ENCODE results near the gene B3GALT5. TPM values are rescaled to one million over a fixed set of nuclear protein-coding genes. Genes with fewer than 3 reads are reported as not detected.

The B3GALT5 gene
- total and polyA plus RNA-seq, 8 donors = 0.12 to 8.3 (median 2.7) TPM; not detected in 1

DNA sequence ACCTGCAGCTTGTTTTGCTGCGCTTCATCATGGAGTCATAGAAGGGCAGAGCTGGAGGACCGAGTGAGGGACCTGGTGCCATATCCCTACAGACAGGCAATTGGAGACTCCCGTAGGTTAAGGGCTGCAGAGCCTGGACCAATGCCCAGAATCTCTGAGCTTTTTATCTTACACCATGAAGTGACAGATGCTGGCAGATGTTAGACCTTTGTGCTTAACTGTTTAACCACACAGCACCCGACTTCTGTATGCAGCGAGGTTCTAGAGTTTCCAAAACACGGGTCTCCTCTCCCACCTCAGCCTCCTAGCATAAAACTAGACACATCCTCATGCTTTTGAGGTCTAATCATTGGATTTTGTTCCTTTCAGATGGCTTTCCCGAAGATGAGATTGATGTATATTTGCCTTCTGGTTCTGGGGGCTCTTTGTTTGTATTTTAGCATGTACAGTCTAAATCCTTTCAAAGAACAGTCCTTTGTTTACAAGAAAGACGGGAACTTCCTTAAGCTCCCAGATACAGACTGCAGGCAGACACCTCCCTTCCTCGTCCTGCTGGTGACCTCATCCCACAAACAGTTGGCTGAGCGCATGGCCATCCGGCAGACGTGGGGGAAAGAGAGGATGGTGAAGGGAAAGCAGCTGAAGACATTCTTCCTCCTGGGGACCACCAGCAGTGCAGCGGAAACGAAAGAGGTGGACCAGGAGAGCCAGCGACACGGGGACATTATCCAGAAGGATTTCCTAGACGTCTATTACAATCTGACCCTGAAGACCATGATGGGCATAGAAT, 47.6 kb downstream of the B3GALT5 start:
- WGBS, 5 donors = 13 to 27% (median 19%) methylated on average over 17 of the region's 17 CpGs
- Histone ChIP-seq H3K27me3 (no peaks in the 10 kb centered on the region), H3K27ac (peak overlapping the region in 2 of 5 donors; percentile 7 to 72), H3K4me1 (peaks cover 0 to 18% (median 12%) of the 10 kb centered on the region in 4 donors), H3K4me3 (peak overlapping the region in 1 of 4 donors; percentile 0), H3K36me3 (no peaks in the 10 kb centered on the region), H3K9me3 (no peaks in the 10 kb centered on the region)
- TF ChIP-seq POLR2A (IDR thresholded peaks at IDR 0.05) (no peak), POLR2AphosphoS5 (IDR thresholded peaks at IDR 0.05) (peak in 1 of 3 donors; percentile 57), EP300 (IDR thresholded peaks at IDR 0.05) (no peak)
- TF ChIP-seq, protein P1, sequence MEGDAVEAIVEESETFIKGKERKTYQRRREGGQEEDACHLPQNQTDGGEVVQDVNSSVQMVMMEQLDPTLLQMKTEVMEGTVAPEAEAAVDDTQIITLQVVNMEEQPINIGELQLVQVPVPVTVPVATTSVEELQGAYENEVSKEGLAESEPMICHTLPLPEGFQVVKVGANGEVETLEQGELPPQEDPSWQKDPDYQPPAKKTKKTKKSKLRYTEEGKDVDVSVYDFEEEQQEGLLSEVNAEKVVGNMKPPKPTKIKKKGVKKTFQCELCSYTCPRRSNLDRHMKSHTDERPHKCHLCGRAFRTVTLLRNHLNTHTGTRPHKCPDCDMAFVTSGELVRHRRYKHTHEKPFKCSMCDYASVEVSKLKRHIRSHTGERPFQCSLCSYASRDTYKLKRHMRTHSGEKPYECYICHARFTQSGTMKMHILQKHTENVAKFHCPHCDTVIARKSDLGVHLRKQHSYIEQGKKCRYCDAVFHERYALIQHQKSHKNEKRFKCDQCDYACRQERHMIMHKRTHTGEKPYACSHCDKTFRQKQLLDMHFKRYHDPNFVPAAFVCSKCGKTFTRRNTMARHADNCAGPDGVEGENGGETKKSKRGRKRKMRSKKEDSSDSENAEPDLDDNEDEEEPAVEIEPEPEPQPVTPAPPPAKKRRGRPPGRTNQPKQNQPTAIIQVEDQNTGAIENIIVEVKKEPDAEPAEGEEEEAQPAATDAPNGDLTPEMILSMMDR (IDR thresholded peaks at IDR 0.05) = no peak
- intact Hi-C loops (cut with DNase I; ENCODE audit: low total_unique reads) = no loop called here
- DNase-seq = peak in 1 of 2 donors; percentile 92

DNA sequence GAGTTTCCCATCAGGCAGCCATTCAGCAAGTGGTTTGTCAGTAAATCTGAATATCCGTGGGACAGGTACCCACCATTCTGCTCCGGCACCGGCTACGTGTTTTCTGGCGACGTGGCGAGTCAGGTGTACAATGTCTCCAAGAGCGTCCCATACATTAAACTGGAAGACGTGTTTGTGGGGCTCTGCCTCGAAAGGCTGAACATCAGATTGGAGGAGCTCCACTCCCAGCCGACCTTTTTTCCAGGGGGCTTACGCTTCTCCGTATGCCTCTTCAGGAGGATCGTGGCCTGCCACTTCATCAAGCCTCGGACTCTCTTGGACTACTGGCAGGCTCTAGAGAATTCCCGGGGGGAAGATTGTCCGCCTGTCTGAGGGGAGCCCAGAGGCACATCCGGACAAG, 48.4 kb downstream of the B3GALT5 start:
- Histone ChIP-seq H3K9me3 (no peaks in the 10 kb centered on the region), H3K36me3 (no peaks in the 10 kb centered on the region), H3K27me3 (no peaks in the 10 kb centered on the region), H3K4me1 (peaks cover 0 to 18% (median 12%) of the 10 kb centered on the region in 4 donors), H3K27ac (peak overlapping the region in 1 of 5 donors; percentile 72), H3K4me3 (no peak overlapping the region)
- no peak for DNase-seq
- intact Hi-C loops (cut with DNase I; ENCODE audit: low total_unique reads) = no loop called here
- 92 to 97% (median 96%) methylated on average over 18 of the region's 18 CpGs for WGBS, 5 donors
- no peak for TF ChIP-seq POLR2AphosphoS5 (IDR thresholded peaks at IDR 0.05)
- no peak for TF ChIP-seq EP300 (IDR thresholded peaks at IDR 0.05)
- TF ChIP-seq, protein P1 (IDR thresholded peaks at IDR 0.05) = no peak
- TF ChIP-seq POLR2A (IDR thresholded peaks at IDR 0.05) = no peak

DNA sequence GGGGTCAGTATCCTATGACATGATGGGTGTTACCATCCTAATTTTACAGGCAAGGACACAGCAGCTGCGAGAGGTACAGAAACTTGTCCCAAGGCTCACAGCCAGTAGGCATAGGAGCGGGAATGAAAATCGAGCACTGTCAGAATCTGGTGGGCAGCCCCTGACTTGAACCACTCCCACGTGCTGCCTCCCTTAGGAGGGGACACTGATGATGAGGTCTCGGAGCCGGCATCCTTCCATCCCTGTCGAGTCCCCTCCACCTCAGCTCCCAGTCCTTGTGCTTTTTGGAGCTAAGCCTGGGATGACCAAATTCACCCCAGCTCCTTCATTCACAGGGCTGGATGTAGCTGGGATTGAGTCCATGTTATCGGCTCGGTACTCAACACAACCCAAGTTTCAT, 49.0 kb downstream of the B3GALT5 start:
- Histone ChIP-seq H3K36me3 (no peaks in the 10 kb centered on the region), H3K4me1 (peaks cover 0 to 22% (median 12%) of the 10 kb centered on the region in 4 donors), H3K9me3 (no peaks in the 10 kb centered on the region), H3K27me3 (no peaks in the 10 kb centered on the region), H3K27ac (no peak overlapping the region), H3K4me3 (no peak overlapping the region)
- TF ChIP-seq, protein P1 (IDR thresholded peaks at IDR 0.05) = no peak
- TF ChIP-seq POLR2AphosphoS5 (IDR thresholded peaks at IDR 0.05) (no peak), POLR2A (IDR thresholded peaks at IDR 0.05) (no peak), EP300 (IDR thresholded peaks at IDR 0.05) (no peak)
- no peak for DNase-seq
- intact Hi-C loops (cut with DNase I; ENCODE audit: low total_unique reads) = no loop called here
- 81 to 94% (median 91%) methylated on average over 7 to 9 of the region's 9 CpGs for WGBS, 5 donors

DNA sequence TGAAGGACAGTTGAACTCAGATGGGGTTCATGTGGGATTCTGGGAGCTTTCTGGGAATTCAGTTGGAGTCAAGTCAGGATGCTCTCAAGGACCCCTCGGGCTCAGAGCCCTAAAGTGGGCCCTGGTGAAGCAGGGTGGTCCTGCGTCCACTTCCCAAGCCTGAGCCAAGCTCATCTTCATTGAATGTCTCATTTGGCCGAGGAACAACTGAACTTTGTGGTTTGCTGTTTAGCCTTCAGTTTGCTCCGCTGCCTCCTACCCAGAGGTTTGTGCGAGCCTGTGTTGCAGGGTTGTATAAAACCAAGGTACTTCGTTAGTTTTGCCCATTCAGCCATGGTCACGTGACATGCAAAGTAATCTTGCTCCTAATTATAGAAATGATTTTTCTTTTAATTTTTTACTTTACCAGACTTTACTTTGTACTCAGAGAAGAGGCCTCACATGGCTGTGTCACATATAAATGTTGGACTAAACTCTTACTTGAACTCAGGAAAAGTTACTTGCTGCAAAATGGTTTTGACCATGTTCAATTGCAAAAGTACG, 49.7 kb downstream of the B3GALT5 start:
- DNase-seq = no peak
- H3K4me1 ChIP-seq = peaks cover 0 to 30% (median 15%) of the 10 kb centered on the region in 4 donors
- H3K36me3 ChIP-seq = no peaks in the 10 kb centered on the region
- no peak overlapping the region for H3K27ac ChIP-seq
- no peaks in the 10 kb centered on the region for H3K27me3 ChIP-seq
- no peaks in the 10 kb centered on the region for H3K9me3 ChIP-seq
- intact Hi-C loops (cut with DNase I; ENCODE audit: low total_unique reads) = no loop called here
- no peak overlapping the region for H3K4me3 ChIP-seq
- TF ChIP-seq POLR2AphosphoS5 (IDR thresholded peaks at IDR 0.05) (no peak), POLR2A (IDR thresholded peaks at IDR 0.05) (no peak), EP300 (IDR thresholded peaks at IDR 0.05) (no peak)
- TF ChIP-seq, protein P1 (IDR thresholded peaks at IDR 0.05) = no peak
- 87 to 89% (median 88%) methylated on average over 8 of the region's 8 CpGs for WGBS, 5 donors
